GM20431 (cell line): ENCODE data around the gene LRIT3.
"Not testable (repeated sequence)": the region's sequence is repeated elsewhere in the genome, so short reads cannot be mapped to it uniquely, and the experiment has no call there.

Source experiments
- in situ Hi-C: fragments of 300-500 bp; cut with MseI, MboI; formaldehyde crosslinking; loops from one replicate; pipeline ENCODE4 v1.15.0; 2020; ENCODE audit warnings: low sequenced_read_pairs; ENCODE audit not compliant: unreplicated experiment

Gene LRIT3

DNA sequence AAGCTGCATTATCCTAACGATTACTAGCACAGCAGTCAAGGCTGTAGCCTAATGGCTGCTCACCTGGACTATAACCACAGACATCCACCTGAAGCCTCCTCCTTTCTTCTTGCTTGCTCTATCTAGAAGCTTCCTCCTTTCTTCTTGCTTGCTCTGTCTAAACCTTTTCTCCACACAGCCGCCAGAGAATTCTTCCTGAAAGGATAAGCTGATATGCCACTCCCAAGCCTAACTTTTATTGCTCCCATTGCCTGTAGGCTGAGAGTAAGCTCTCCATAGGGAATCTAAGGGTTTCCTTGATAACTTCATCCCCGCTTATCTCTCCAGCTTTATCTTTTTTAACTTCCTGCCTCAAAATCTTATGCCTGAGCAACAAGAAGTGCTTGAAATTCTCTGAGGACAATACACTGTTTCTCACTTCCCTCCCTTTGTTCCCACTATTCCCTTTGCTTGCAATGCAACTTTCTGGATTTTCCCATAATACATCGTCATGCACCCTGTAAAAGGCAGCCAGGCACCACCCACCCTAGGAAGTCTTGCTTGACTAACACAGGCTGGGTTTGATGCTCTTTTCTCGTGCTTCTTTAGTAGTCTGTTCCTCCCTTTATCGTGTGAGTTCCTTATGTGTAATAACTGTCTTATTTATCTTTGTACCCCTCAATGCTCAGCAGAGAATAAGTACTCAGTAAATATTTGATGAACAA lies 1.4 kb upstream of the LRIT3 start:
- in situ Hi-C loops = no loop called here

GRCh38 chr4:109848501-109848900 lies 594 bp downstream of the LRIT3 start:
- in situ Hi-C loops = no loop called here

GRCh38 chr4:109850601-109851000 lies 2.7 kb downstream of the LRIT3 start:
- in situ Hi-C loops = no loop called here

DNA sequence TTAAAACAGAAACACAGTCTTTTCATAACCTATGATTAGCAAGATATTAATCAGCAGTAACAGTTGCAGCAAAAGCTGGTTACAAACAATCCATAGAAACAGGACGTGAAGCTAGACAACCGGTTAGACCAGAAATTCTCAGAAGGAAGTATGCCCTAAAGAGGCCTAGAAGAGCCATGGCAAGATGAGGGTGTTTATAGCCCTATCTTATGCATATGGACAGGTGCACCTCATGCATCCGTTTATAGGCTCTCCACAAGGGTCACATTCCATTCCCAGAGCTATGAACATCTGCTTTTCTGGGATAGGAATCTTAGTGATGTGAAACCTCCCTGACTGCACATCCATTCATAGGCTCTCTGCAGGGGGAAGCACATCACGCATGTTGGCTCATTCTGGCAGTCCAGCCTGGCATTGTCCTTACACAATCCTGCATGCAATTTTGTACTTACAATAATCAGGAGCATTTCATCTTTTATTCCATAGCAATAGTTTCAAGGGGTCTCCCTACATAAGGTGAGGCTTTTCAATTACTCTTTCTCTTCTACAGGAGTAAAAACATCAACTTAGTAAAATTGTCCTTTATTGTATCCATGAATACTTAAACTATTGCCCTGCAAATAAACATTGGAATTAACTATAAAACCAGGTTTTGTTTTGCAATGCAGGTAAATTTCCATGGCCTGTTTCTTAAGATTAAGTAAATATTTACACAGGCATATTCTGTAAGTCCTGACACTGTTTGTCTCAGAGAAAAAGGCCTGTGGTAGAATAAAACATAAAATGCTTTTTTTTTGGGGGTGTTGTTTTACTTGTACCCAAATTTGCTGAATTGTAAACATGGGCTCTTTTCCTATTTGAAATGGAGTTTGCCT lies 11.8 kb downstream of the LRIT3 start:
- in situ Hi-C loops = not testable (repeated sequence)

- in situ Hi-C loops = no loop called here
Observed at GRCh38 chr4:109861271-109861670, 13.4 kb downstream of the LRIT3 start.

DNA sequence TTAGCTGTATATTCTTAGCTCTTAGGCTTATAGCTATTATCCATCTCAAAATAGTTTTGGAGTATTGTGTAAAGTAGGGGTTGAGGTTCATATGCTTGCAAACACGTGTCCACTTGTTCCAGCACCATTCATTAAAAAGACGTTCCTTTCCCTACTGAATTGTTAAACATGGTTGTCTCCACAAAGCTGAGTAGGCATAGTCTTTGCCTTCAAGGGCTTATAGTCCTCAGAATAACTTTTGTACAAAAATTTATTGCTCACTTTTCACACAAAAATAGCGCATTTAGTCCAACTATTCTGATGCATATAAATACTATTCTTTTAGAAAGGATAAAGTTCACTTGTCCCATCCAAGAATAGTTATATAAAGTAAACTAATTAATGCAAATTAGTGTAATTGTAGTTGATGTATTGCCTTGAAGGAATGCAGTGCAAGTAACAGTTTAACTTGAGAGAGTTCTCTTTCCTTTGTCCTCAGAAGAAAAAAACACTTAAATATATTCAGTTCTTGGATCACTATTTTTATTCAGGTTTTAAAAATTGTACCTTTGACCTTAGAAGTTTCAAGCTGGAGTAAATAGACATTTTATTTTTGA lies 14.1 kb downstream of the LRIT3 start:
- in situ Hi-C loops = no loop called here

GRCh38 chr4:109864134-109864533 lies 16.2 kb downstream of the LRIT3 start:
- in situ Hi-C loops = no loop called here

GRCh38 chr4:109870061-109870460 lies 22.2 kb downstream of the LRIT3 start:
- in situ Hi-C loops = no loop called here

DNA sequence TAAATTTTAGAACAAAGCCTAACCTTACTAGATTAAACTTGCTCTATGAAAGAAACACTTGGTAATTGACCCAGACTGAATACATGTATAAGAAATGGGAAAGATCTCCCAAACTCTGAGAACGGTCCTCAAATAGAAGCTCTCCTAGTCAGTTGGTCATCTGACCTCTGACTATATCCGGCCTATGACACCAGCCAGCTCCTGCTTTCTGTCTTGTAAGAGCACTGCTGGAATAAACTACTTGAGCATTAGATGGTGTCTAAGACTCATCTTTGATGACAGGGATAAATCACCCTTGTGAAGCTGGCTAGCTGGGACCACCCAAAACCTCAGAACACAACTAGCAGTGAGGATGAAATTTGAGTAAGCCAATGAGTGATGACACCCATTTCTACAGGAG lies 24.2 kb downstream of the LRIT3 start:
- in situ Hi-C loops = no loop called here

GRCh38 chr4:109872950-109873656 lies 25.2 kb downstream of the LRIT3 start:
- in situ Hi-C loops = no loop called here

DNA sequence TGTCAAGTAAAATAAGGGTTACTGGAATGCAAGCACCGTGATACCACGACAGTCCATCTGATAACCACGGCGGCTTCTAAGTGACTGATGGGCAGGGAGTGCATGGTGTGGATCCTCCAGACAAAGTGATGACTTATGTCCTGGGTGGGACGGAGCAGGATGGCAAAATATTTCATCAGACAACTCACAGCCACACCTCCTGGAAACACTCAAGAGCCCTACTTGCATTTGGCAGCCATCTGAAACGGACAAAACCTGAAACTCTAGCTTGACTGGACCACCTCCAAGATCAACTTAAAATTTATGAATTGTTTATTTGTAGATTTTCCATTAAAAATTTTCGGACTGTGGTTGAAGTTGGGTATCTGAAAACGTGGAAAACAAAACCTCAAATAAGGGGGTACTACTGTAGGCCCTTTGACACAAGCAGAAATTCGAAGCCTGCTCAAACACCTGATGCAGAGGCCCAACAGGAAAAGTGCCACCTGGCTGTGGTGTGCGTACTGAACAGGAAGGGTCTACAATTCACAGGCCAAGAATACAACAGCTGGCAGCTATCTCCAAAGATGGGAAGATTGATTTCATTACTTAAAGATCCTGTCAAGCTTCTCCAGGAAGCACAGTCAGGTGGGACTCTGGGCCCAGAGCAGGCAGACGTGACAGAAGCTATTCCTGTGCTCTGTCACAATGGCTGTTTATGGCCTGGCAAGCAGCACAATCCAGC lies 26.0 kb downstream of the LRIT3 start:
- in situ Hi-C loops = no loop called here

- in situ Hi-C loops = no loop called here
Observed at GRCh38 chr4:109875106-109875505, 27.2 kb downstream of the LRIT3 start.

DNA sequence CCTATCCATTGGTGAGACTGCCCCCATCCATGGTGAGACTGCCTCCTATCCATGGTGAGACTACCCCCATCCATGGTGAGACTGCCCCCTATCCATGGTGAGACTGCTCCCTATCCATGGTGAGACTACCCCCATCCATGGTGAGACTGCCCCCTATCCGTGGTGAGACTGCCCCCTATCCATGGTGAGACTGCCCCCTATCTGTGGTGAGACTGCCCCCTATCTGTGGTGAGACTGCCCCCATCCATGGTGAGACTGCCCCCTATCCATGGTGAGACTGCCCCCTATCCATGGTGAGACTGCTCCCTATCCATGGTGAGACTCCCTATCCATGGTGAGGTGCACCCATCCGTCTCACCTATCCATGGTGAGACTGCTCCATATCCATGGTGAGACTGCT lies 27.6 kb downstream of the LRIT3 start:
- in situ Hi-C loops = not testable (repeated sequence)

- in situ Hi-C loops = no loop called here
Observed at GRCh38 chr4:109876634-109877265, 28.8 kb downstream of the LRIT3 start.

DNA sequence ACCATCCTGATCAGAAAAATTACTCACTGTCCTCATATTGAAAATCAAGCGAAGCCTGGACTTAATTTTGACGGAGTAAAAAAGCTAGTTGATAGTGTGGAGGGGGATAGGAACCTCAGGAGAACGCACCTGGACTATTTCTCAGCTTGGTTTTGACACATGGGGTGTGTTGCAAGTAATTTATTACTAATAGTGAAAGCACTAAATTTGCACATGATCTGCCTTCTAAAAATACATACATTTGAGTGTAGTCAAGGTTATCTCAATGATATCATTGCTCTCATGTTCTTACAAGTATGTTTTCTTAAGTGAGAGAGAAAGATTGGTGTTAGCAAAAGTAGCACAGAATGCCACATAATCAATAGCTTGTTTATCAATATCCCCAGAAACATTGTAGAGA lies 29.5 kb downstream of the LRIT3 start:
- in situ Hi-C loops = no loop called here

- in situ Hi-C loops = no loop called here
Observed at GRCh38 chr4:109878355-109878754, 30.4 kb downstream of the LRIT3 start.

GRCh38 chr4:109879081-109879480 lies 31.2 kb downstream of the LRIT3 start:
- in situ Hi-C loops = no loop called here

DNA sequence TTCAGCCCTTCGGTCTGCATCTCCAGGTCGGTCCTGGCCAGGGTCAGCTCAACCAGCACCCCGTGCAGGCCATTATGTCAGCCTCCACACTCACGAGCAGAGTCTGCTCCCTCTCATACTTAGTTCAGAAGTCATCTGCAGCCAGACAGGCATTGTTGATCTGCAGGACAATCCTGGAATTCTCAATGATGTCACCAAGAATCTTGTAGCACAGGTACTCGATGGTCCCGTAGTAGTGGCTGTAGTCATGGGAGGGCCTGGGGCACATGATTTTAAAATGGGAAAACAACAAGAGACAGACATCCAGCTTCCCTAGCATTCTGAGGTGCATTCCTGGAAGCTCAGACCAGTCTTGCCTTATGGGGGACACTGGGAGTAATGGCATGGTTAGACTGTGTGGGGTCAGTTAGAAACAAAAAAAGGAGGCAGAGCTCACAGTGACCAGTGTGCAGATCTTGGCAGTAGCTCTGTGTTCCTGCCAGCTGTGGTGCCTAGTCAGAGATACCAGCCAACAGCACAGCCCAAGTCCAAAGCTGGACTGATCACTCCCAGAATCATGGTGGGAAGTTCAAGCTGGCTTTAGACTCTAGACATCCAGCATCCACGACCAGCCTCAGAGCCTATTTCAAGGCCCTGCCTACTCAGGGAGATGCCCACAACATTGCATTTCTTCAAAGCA lies 31.9 kb downstream of the LRIT3 start:
- in situ Hi-C loops = no loop called here

DNA sequence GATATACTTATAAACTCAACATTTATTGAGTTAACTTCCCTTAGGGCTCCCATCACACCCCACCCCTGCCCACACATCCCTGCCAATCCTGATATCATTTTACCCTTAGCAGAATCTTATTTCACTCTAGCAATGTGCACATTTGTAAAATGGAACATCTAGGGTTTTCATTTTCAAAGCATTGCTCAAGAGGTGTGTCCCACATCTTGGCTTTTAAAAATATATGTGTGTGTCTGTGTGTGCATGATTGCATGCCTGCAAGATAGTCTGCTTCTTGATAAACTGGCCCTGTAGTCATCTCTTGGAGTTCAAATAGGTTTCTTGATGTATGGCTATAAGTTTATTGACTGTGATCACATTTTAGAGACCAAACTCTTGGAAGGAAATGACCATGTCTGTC lies 38.4 kb downstream of the LRIT3 start:
- in situ Hi-C loops = no loop called here
